ENCODE results near the gene TTLL3.
"Not testable (repeated sequence)": the region's sequence is repeated elsewhere in the genome, so short reads cannot be mapped to it uniquely, and the experiment has no call there.

The TTLL3 gene

DNA sequence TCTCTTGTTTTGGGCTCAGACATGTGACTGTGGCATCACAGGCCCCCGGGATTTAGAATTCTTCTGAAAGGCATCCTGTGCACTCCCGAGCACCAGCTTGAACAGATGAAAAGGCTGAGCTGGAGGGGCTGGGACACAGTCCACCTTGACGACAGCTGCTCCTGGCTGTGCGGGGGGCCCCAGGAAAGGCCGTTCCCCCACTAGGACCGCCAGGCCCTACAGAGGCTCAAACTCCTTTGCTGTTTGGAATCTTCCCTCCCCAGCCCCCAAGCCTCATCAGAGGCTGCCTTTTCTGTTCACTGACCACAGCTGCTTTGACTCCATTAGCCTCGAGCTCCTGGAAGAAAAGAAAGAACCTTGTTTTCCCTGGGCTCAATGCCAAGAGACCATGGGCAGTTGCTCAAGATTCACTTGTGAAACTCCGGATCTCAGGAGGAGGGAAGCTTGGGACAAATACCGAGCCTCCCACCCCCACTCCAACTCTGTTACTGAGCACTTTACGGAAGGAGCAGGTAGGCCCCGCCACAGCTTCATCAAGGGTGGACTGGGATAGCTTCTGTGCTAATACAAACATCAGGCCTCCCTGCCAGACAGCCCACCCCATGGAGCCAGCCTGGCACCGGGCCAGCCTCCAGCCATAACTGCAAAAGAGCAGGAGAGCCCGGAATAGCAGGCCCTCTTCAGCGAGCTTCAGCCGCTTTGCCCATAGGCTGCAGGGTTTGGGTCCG, 54.3 kb downstream of the TTLL3 start:
- no peak for DNase-seq (ENCODE audit: low read depth in 1 of 2, low spot score in 1 of 2)

DNA sequence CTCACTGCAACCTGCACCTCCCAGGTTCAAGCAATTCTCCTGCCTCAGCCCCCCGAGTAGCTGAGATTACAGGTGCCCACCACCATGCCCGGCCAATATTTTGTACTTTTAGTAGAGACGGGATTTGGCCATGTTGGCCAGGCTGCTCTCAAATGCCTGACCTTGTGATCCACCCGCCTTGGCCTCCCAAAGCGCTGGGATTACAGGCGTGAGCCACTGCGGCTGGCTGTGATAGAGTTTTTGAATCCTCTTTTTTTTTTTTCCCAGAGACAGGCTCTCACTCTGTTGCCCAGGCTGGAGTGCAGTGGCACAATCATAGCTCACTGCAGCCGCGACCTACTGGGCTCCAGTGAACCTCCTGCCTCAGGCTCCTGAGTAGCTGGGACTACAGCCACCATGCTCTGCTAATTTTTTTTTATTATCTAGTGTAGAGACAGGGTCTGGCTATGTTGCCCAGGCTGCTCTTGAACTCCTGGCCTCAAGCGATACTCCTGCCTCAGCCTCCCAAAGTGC, 55.1 kb downstream of the TTLL3 start:
- DNase-seq (ENCODE audit: low read depth in 1 of 2, low spot score in 1 of 2): not testable (repeated sequence)

DNA sequence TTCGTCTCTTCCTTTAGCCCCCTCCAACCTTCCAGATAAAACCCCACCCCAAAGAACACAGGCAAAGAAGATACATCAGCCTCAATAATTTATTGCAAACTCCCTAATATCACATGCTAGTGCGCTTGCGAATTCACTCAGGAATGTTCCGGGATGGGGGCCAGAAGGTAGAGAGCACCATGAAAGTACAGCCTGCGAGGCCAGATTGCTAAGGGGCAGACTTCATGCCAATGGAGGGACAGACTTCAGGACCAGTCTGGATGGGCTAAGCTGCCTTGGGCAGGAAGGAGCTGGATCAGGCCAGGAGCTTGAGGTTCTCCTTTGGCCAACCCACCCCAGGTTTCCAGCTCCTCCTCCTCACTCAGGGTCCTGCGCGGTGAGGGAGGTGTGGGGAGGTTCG, 56.6 kb downstream of the TTLL3 start:
- no peak for DNase-seq (ENCODE audit: low read depth in 1 of 2, low spot score in 1 of 2)

DNA sequence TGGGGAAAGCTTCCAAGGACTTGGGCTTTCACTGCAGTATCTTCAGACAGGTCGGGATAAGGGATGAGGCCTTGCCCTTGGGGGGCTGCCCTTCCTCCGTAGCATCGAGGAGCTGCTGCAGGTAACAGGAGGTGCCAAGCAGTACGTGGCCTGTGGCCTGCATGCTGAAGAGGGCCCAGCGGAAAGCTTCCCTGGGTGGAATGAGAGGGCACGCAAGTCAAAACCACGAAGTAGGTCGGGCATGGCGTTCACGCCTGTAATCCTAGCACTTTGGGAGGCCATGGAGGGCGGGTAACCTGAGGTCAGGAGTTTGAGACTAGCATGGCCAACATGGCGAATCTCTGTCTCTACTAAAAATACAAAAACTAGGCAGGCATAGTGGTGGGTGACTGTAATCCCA, 57.0 kb downstream of the TTLL3 start:
- DNase-seq (ENCODE audit: low read depth in 1 of 2, low spot score in 1 of 2): no peak

DNA sequence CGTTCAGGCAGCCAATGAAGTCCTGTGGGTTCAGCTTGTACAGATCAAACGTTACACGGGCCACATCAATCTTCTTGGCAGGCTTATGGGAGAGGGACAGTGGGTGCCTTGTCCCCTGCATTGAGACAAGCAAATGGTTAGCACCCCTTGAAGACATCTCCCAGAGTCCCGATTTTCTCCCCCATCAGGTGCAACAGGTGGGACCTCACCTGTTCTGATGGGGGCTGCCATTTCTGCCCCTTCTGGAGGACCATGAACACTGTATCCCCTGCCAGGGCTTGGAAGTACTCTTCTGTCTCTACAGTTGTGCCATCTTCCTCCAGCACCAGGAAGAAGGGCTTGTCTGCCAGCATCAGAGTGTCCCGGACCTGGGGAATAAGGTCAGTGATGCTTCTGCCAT, 59.9 kb downstream of the TTLL3 start:
- no peak for DNase-seq (ENCODE audit: low read depth in 1 of 2, low spot score in 1 of 2)

DNA sequence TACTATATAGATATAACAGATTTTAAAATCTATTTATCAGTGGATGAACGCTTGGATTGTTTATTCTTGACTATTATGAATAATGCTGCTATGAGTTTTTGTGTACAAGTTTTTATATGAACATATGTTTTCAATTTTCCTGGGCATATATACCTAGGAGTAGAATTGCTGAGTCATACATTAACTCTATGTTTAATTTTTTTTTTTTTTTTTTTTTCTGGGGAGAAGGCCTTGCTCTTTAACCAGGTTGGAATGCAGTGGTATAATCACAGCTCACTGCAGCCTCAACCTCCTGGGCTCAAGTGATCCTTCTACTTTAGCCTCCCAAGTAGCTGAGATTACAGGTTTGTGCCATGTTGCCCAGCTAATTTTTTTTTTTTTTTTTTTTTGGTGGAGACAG, 60.9 kb downstream of the TTLL3 start:
- no peak for DNase-seq (ENCODE audit: low read depth in 1 of 2, low spot score in 1 of 2)

DNA sequence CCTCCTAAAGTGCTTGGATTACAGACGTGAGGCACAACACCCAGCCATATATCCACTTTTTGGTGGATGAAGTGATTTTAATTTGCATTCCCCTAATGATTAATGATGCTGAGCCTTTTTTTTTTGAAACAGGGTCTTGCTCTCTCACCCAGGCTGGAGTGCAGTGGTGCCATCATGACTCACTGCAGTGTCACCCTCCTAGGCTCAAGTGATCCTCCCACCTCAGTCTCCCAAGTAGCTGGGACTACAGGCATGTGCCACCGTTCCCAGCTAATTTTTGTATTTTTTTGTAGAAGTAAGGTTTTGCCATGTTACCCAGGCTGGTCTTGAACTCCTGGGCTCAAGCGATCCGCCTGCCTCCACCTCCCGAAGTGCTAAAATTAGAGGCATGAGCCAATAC, 62.0 kb downstream of the TTLL3 start:
- not testable (repeated sequence) for DNase-seq (ENCODE audit: low read depth in 1 of 2, low spot score in 1 of 2)

DNA sequence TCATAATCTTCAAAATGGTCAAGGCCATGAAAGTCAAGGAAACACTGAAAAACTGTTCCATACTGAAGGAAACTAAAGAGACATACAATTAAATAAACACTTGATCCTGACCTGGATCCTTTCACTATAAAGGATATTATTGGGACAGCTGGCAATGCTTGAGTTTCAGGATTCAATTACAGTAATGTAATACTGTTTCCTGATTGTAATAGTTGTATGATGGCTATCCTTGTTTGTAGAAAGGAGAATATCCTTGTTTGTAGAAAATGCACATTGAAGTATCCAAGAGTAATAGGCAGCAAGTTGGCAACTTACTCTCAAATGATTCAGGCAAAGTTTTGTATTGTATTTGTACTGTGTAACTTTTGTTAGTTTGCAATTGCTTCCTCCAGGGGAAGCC, 65.4 kb downstream of the TTLL3 start:
- no peak for DNase-seq (ENCODE audit: low read depth in 1 of 2, low spot score in 1 of 2)

DNA sequence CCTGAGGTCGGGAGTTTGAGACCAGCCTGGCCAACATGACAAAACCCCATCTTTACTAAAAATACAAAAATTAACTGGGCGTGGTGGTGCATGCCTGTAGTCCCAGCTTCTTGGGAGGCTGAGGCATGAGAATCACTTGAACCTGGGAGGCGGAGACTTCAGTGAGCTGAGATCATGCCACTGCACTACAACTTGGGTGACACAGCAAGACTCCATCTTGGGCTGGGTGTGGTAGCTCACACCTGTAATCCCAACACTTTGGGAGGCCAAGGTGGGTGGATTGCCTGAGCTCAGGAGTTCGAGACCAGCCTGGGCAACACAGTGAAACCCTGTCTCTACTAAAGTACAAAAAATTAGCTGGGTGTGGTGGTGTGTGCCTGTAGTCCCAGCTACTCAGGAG, 66.2 kb downstream of the TTLL3 start:
- not testable (repeated sequence) for DNase-seq (ENCODE audit: low read depth in 1 of 2, low spot score in 1 of 2)

DNA sequence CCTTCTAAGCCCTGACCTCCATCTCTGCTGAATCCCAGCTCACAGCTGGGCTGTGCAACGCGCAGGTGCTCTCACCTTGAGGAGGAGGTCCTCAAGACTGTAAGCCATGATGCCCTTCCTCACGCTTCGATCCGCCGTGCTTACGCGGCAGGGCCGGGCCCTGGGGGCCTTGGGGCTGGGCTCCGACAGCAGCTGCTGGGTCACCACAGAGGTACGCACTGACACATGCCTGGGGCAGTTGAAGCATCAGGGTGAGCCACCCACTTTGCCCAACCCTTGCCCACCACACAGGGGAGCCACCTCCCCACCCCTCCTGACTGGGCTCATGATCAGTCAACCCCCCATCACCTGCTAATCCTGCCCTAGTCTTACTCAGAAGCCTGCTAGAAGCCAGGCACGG, 66.9 kb downstream of the TTLL3 start:
- DNase-seq (ENCODE audit: low read depth in 1 of 2, low spot score in 1 of 2): no peak

DNA sequence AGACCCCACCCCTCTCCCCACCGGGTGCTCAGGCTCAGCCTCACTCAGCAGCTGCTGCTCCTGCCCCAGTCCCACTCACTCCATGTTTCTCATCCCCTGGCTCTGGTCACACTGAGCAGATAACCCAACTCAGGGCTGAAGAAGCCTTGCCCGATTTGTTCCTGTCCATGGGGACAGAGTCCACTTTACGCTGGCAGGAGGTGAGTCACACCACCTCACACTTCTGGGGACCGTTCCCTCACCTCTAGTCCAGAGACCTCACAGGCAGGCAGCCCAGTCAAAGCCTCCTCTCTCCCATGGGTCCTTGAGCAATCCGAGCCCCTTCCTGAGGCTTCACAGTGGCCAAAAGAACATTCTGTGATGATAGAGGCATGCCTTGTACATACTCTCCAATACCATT, 68.6 kb downstream of the TTLL3 start:
- DNase-seq (ENCODE audit: low read depth in 1 of 2, low spot score in 1 of 2): no peak

DNA sequence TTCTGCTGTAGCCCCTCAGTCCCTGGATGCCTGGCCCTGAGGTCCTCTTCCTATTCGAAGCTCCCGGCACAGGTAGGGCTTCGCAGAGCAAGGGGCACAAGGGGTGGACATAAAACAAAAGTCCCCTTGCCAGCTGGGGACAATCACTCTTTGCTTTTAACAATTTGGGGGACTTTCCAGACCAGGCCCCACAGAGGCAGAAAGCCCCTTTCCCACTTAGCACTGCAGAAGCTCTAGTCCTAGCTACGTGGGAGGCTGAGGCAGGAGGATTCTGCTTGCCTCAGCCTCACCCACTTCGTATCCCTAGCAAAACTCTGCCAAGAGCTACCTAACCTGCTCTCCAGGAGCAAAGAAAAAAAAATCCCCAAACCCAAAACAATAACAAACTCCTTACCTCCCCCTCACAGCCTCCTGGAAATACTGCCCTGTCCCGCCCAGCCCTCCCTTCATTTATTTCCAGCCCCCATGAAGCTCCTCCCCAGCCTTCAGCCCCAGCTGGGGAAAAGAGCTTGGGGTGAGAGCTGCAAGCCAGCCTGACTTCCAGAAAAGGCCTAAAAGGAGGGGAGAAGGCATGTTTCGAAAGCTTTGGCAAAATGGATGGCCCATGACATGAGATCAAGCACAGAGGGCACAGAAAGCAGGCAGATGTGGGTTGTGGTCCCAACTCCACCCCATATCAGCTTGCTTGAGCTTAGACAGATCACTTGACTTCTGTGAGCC, 69.9 kb downstream of the TTLL3 start, which contains the start of gene CIDEC:
TSS of gene CIDEC (minus strand) at position 424 of the 720 bp plus-strand sequence. CDS start 1,767 bp downstream, outside the sequence.
- DNase-seq (ENCODE audit: low read depth in 1 of 2, low spot score in 1 of 2): no peak

DNA sequence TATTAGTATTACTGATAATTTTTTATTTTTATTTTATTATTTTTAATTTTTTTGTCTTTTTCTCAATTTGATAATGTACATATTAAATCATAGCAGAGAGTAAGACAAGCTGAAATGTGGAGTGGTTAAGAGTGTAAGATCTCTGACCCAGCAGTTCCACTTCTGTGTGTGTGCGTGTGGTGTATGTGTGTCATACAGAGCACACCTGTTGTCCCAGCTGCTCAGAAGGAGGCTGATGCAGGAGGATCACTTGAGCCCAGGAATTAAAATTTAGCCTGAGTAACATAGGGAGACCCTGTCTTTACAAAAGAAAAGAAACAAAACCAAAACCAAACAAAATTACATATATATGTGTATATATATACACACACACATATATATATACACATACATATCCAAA, 71.4 kb downstream of the TTLL3 start:
- DNase-seq (ENCODE audit: low read depth in 1 of 2, low spot score in 1 of 2): no peak

DNA sequence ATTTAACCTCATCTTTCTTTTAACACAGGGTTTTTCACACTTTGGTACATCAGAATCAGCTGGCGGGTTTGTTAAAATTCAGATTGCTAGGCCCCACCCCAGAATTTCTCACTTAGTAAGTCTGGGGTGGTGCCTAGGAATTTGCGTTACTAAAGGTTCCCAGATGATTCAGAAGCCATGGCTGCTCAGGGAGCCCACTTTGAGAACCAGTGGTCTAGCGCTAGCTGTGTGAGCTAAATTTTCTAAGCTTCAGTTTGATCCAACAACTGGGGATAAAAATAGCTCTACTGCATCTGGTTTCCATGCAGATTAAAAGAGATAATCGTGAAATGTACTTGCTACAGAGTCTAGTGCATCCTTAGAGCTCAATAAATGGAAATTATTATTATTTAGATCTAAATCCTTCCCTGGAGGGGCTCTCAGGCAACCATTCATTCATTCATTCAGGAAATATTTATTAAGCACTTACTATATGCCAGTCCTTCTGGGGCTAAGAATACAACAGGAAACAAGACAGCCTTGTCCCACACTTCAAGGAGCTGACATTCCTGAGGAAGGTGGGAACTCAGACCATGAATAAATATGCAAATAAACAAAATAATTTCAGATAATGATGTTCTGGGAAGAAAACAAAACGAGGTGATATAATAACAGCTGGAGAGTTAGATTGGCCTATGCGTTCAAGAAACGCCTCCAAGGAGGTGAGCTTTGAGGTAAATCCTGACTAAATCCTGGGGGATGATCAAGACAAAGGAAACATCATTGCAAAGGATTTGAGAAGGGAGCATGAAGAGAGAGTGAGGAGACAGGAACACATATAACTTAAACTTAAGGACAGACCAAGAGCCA, 73.9 kb downstream of the TTLL3 start:
- DNase-seq (ENCODE audit: low read depth in 1 of 2, low spot score in 1 of 2): no peak

DNA sequence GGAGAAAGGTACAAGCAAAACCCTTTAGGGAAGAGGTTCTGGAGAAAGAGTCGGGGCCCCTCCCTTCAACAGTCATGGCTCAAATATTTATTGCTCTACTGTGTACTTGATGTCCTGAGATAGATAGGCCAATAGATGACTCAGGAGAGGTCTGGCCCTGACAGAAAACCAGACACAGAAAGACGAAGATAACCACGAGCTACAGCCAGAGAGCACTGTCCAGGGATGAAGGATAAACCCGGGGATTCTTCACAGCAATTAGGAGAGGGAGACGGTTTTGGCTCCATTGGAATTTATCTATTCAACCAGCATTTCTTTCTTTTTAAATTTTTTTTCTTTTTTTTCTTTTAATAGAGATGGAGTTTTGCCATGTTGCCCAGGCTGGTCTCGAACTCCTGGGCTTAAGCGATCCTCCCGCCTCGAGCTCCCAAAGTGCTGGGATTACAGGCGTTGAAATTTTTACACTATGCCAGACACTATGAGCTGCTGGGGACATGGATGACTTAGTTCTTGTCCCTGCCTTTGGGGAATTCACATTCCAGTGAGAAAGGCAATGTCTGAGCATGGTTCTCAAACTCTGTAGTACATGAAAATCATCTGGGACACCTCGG, 74.6 kb downstream of the TTLL3 start:
- DNase-seq (ENCODE audit: low read depth in 1 of 2, low spot score in 1 of 2): no peak
